GM18511 (cell line): Measurements from ENCODE around the gene MEGF10.

Experiments used
- ATAC-seq: cut with Tn5 transposase; IDR thresholded peaks from one replicate; pipeline ENCODE4 v1.9.1; 2021; ENCODE audit warnings: mild to moderate bottlenecking, moderate library complexity; ENCODE audit not compliant: unreplicated experiment

MEGF10 gene

DNA sequence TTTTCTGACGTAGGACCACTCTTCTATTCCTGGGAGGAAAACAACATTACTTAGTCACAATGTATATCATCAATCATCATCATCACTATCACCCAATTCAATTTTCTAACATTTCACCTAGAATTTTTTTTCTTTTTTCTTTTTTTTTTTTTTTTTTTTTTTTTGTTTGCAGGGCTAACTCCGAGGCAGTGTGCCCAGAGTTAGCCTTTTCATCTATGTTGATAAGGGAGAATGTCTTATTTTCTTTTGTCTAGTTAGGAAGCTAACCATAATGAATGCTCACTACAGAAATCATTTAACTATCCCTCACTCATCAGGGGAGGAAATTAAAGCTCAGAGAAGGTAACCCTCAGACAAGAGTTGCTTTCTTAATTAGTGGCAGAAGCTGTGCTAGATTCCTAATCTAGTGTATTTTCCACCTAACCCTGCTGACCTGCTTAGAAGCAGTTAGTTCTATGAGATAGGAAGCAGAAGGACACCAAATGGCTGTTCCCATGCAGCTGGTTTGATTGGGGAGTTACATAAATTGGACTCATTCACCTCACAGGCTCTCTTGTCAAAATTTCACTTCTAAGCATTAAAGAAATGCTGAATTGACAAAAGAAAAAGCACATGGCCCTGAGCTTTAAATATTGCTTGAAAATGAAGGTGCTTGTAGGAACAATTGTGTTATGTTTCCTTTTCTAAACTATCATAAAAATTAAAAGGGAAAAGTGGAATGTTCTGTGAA is 218.2 kb downstream of the MEGF10 start:
- no peak for ATAC-seq
